ENCODE results near the gene FLOT1.

DNA sequence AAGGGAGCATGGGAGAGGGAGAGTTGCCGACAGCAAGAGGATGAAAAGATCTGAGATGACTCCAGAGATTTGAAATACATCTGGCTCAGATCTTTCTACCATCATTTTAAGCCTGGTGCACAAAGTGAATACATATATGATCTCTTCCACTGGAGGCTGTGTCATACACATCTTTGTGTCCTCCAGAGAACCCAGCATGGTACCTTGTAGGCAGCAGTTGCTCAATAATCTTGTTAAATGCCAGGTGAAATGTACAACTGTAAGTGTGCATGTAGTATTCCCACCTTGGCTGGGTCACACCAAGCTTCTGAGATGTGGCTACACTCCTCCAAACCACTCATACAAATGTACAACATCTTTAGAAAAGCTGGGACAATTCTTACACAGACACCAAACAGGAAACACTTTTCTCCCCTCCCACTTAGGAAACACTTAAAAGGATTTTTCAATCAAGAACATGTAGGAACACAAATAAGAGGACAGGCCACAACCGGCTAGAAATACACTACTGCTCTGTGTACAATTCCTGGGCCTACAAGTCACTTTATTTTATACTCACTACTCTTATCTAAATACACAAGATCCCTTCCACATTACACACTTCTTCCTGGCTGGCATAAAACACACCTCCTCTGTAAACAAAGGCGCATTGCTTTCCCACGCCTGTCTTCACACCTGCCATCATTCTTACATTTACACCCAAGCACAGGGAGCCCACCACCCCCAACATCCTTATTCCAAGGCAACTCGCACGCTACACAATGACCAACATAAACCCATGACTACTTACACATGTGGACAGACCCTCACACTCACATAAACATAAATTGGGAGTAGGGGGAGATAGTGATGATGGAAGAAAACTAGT is 5.6 kb upstream of the FLOT1 start:
- TF ChIP-seq, protein P1, sequence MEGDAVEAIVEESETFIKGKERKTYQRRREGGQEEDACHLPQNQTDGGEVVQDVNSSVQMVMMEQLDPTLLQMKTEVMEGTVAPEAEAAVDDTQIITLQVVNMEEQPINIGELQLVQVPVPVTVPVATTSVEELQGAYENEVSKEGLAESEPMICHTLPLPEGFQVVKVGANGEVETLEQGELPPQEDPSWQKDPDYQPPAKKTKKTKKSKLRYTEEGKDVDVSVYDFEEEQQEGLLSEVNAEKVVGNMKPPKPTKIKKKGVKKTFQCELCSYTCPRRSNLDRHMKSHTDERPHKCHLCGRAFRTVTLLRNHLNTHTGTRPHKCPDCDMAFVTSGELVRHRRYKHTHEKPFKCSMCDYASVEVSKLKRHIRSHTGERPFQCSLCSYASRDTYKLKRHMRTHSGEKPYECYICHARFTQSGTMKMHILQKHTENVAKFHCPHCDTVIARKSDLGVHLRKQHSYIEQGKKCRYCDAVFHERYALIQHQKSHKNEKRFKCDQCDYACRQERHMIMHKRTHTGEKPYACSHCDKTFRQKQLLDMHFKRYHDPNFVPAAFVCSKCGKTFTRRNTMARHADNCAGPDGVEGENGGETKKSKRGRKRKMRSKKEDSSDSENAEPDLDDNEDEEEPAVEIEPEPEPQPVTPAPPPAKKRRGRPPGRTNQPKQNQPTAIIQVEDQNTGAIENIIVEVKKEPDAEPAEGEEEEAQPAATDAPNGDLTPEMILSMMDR (IDR thresholded peaks at IDR 0.05), result no peak
- no peak for TF ChIP-seq POLR2A (IDR thresholded peaks at IDR 0.05)
